ENCODE data around the gene TRIP13.

GRCh38 chr5:902129-902916 lies 9.6 kb downstream of the TRIP13 start:
- TF ChIP-seq YBX1 (IDR thresholded peaks at IDR 0.05): no peak
- TF ChIP-seq ZBTB1 (CRISPR knock-in tag; IDR thresholded peaks at IDR 0.05; ENCODE audit: borderline replicate concordance, low read depth): no peak
- TF ChIP-seq ZSCAN29 (IDR thresholded peaks at IDR 0.05): no peak
- TF ChIP-seq ZNF696 (CRISPR knock-in tag; conservative IDR thresholded peaks at IDR 0.05): no peak
- no peak for TF ChIP-seq ARHGAP35 (IDR thresholded peaks at IDR 0.05; ENCODE audit: partially characterized antibody)
- no peak for TF ChIP-seq ZNF165 (CRISPR knock-in tag; IDR thresholded peaks at IDR 0.05; ENCODE audit: borderline replicate concordance)
- no peak for TF ChIP-seq ZNF23 (CRISPR knock-in tag; IDR thresholded peaks at IDR 0.05)
- no peak for TF ChIP-seq ZNF232 (CRISPR knock-in tag; IDR thresholded peaks at IDR 0.05)

All from K562 (cell line).